GM23338 (cell line): ENCODE data around the gene GFI1B. TPM values are rescaled to one million over a fixed set of nuclear protein-coding genes. Genes with fewer than 3 reads are reported as not detected.

ENCODE experiments used
- ATAC-seq: fragments of 200-7000 bp; cut with Tn5 transposase; 3 replicates; pipeline ENCODE4 v1.9.1; 2020
- DNase-seq: peaks from one replicate; pipeline ENCODE4 v3.0.0-alpha.2; 2015; ENCODE audit warnings: low spot score
- H2AFZ ChIP-seq: fragments of 200-600 bp; sonication (generic); 2 replicates; pipeline ENCODE4 v1.8.0; 2016; ENCODE audit warnings: antibody characterized with exemption, mild to moderate bottlenecking, moderate library complexity
- H3F3A ChIP-seq: fragments of 200-600 bp; sonication (generic); replicated peaks from 2 replicates; pipeline ENCODE4 v1.8.0; 2017; ENCODE audit warnings: antibody characterized with exemption, mixed run types, low read depth
- H3K27ac ChIP-seq: fragments of 200-600 bp; sonication (generic); 2 replicates; pipeline ENCODE4 v1.6.1; 2016; ENCODE audit warnings: low read depth
- H3K27me3 ChIP-seq: fragments of 200-600 bp; sonication (generic); 2 replicates; pipeline ENCODE4 v1.8.0; 2016; ENCODE audit warnings: mild to moderate bottlenecking, mixed run types, moderate library complexity; ENCODE audit not compliant: insufficient read depth
- H3K36me3 ChIP-seq: fragments of 200-600 bp; sonication (generic); 2 replicates; pipeline ENCODE4 v1.8.0; 2016; ENCODE audit warnings: mild to moderate bottlenecking; ENCODE audit not compliant: insufficient read depth
- H3K4me1 ChIP-seq: fragments of 200-600 bp; sonication (generic); 2 replicates; pipeline ENCODE4 v1.8.0; 2016; ENCODE audit warnings: mild to moderate bottlenecking, moderate library complexity; ENCODE audit not compliant: insufficient read depth
- H3K4me2 ChIP-seq: fragments of 200-600 bp; sonication (generic); 2 replicates; pipeline ENCODE4 v1.7.1; 2017; ENCODE audit warnings: mixed run types
- H3K4me3 ChIP-seq: fragments of 200-600 bp; sonication (generic); 2 replicates; pipeline ENCODE4 v1.6.1; 2016; ENCODE audit warnings: mixed run types
- H3K79me2 ChIP-seq: fragments of 200-600 bp; sonication (generic); replicated peaks from 2 replicates; pipeline ENCODE4 v1.8.0; 2017; ENCODE audit warnings: mild to moderate bottlenecking; ENCODE audit not compliant: insufficient read depth
- H3K9me2 ChIP-seq: fragments of 200-600 bp; sonication (generic); 2 replicates; pipeline ENCODE4 v1.8.0; 2017; ENCODE audit not compliant: insufficient read depth
- H4K20me1 ChIP-seq: fragments of 200-600 bp; sonication (generic); replicated peaks from 2 replicates; pipeline ENCODE4 v1.8.0; 2017; ENCODE audit warnings: mild to moderate bottlenecking; ENCODE audit not compliant: insufficient read depth
- H3K27ac Mint-ChIP-seq: 2 replicates; pipeline ENCODE4 v1.8.0; 2020; ENCODE audit warnings: inconsistent platforms, mild to moderate bottlenecking, moderate library complexity, mixed read lengths
- H3K27me3 Mint-ChIP-seq: 3 replicates; pipeline ENCODE4 v1.8.0; 2022; ENCODE audit warnings: low read depth, mild to moderate bottlenecking, moderate library complexity, mixed read lengths, inconsistent platforms; ENCODE audit not compliant: insufficient read depth, poor library complexity
- H3K36me3 Mint-ChIP-seq: 3 replicates; pipeline ENCODE4 v1.8.0; 2021; ENCODE audit warnings: low read depth, mild to moderate bottlenecking, inconsistent platforms, moderate library complexity, mixed read lengths
- H3K4me1 Mint-ChIP-seq: 3 replicates; pipeline ENCODE4 v1.8.0; 2020; ENCODE audit warnings: mild to moderate bottlenecking, inconsistent platforms, mixed read lengths
- H3K4me3 Mint-ChIP-seq: 3 replicates; pipeline ENCODE4 v1.8.0; 2021; ENCODE audit warnings: moderate library complexity, mild to moderate bottlenecking, inconsistent platforms, mixed read lengths
- H3K9me3 Mint-ChIP-seq: 3 replicates; pipeline ENCODE4 v1.8.0; 2020; ENCODE audit warnings: moderate library complexity, mild to moderate bottlenecking, inconsistent platforms, mixed read lengths
- JUNB ChIP-seq: IDR thresholded peaks from one replicate; pipeline ENCODE4 v1.6.1; 2016; ENCODE audit warnings: antibody characterized with exemption; ENCODE audit not compliant: unreplicated experiment
- NANOG ChIP-seq: IDR thresholded peaks from 2 replicates; pipeline ENCODE4 v1.6.1; 2016; ENCODE audit warnings: antibody characterized with exemption, borderline replicate concordance
- POLR2AphosphoS5 ChIP-seq: IDR thresholded peaks from 2 replicates; pipeline ENCODE4 v1.6.1; 2016; ENCODE audit warnings: antibody characterized with exemption, low read depth
- STAT1 ChIP-seq: IDR thresholded peaks from one replicate; pipeline ENCODE4 v1.6.1; 2016; ENCODE audit warnings: antibody characterized with exemption; ENCODE audit not compliant: unreplicated experiment
- ZNF114 ChIP-seq: fragments of 250-450 bp; sonication (Bioruptor Pico); IDR thresholded peaks from 2 replicates; pipeline ENCODE4 v1.5.0; 2020; ENCODE audit warnings: mild to moderate bottlenecking, moderate library complexity
- ZNF331 ChIP-seq: fragments of 250-450 bp; sonication (Bioruptor Pico); IDR thresholded peaks from 2 replicates; pipeline ENCODE4 v1.5.0; 2020; ENCODE audit warnings: low read depth, mild to moderate bottlenecking, moderate library complexity
- polyA plus RNA-seq: library from polyadenylated mRNA; unstranded; fragments of >200 nt; fragmentation: Nextera tagmentation; extraction: Ambion mirVana; gene quantifications from 2 replicates; pipeline ENCODE4 v1.2.1, GENCODE V29; 2016
- total RNA-seq: library from RNA; depleted of rRNA; stranded (reverse); fragments of >200 nt; shearing (Covaris generic); gene quantifications from 2 replicates; pipeline ENCODE4 v1.2.3, GENCODE V29; 2014
- TF ChIP-seq, protein P1 (sequence below): IDR thresholded peaks from 2 replicates; pipeline ENCODE4 v1.6.1; 2016; ENCODE audit warnings: antibody characterized with exemption
- TF ChIP-seq, protein P2 (sequence below): IDR thresholded peaks from one replicate; pipeline ENCODE4 v1.6.1; 2018; ENCODE audit warnings: antibody characterized with exemption; ENCODE audit not compliant: unreplicated experiment
- TF ChIP-seq, protein P3 (sequence below), 2 experiments: fragments of 200-600 bp in 1 of 2; sonication (generic) in 1 of 2; conservative IDR thresholded peaks; 2 replicates each; pipeline versions ENCODE4 v1.5.1 to v1.6.1; 2016 to 2017; ENCODE audit warnings: antibody characterized with exemption in 2 of 2, low read depth in 2 of 2, mild to moderate bottlenecking in 2 of 2, moderate library complexity in 1 of 2

The GFI1B gene
- total and polyA plus RNA-seq, 2 experiments from 2014 or later: 0.38 TPM; not detected in 1

DNA sequence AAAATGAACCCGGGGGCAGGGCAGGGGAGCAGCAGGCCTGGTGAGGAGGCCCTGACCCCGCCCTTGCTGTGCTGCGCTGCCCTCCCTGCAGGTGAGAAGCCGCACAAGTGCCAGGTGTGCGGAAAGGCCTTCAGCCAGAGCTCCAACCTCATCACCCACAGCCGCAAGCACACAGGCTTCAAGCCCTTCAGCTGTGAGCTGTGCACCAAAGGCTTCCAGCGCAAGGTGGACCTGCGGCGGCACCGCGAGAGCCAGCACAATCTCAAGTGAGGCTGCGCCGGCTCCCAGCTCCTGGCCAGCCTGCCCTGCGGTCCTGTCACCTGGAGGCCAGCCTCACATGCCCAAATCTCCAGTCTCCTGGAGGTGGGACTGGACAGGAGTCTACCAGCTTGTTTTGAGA is 12.3 kb downstream of the GFI1B start:
- Mint-ChIP-seq H3K4me3 (no peak overlapping the region), H3K9me3 (no peaks in the 10 kb centered on the region), H3K36me3 (no peaks in the 10 kb centered on the region; the same call in 2 of the 3 replicates), H3K4me1 (peaks cover 30% of the 10 kb centered on the region), H3K27me3 (peaks cover 23% of the 10 kb centered on the region), H3K27ac (no peak overlapping the region)
- H3K4me1 ChIP-seq: peaks cover 13% of the 10 kb centered on the region; the same call in 1 of the 2 replicates
- H3K4me2 ChIP-seq: no peak overlapping the region
- no peaks in the 10 kb centered on the region for H3K79me2 ChIP-seq
- no peak overlapping the region for H2AFZ ChIP-seq
- ATAC-seq (no peak), DNase-seq (no peak)
- no peaks in the 10 kb centered on the region for H3F3A ChIP-seq
- no peaks in the 10 kb centered on the region for H3K9me2 ChIP-seq
- no peak for TF ChIP-seq STAT1
- TF ChIP-seq POLR2AphosphoS5: no peak
- TF ChIP-seq, protein P1, sequence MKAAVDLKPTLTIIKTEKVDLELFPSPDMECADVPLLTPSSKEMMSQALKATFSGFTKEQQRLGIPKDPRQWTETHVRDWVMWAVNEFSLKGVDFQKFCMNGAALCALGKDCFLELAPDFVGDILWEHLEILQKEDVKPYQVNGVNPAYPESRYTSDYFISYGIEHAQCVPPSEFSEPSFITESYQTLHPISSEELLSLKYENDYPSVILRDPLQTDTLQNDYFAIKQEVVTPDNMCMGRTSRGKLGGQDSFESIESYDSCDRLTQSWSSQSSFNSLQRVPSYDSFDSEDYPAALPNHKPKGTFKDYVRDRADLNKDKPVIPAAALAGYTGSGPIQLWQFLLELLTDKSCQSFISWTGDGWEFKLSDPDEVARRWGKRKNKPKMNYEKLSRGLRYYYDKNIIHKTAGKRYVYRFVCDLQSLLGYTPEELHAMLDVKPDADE: no peak
- TF ChIP-seq NANOG: no peak
- TF ChIP-seq ZNF331 (CRISPR knock-in tag): no peak
- no peak for TF ChIP-seq ZNF114
- TF ChIP-seq JUNB: no peak
- no peak overlapping the region for H3K27ac ChIP-seq
- H4K20me1 ChIP-seq: no peaks in the 10 kb centered on the region
- H3K36me3 ChIP-seq: no peaks in the 10 kb centered on the region
- H3K27me3 ChIP-seq: no peaks in the 10 kb centered on the region
- no peak overlapping the region for H3K4me3 ChIP-seq

DNA sequence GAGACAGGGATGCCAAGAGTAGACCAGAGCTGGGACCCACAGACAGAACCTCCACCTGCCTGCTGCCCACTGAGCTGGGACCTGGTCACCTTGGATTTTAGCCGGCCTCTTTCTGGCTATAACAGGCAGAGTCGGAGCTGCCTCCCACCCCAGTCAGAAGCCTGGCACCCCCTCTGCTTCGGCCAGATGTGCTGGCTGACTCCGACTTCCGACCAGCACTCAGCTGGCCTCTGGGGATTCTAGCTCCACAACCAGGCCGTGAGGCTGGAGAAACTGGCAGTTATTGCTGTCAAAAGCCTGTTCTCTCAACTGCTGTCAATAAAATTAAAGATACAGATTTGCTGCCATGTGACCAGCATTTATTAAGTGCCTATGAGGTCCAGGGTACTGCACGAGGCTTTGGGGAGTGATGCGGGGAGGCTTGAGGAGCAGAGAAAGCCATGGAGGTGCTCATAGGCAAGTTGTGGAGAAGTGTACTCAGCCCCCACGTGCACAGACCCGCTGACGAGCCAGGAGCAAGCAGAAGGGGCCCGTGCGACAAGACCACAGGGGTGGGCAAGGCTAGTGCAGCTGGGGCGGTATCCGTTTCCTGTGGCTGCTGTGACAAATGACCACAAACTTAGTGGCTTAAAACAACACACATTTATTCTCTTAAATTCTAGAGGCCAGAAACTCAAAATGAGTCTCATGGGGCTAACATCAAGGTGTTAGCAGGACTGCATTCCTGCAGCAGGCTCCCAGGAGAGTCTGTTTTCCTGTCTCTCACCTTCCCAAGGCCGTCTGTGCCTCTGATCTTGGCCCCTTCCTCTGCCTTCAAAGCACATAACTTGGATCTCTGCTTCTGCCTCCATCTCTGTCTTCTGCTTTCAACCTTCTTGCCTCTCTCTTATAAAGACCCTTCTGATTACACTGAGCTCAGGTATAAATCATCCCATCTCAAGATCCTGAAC is 13.1 kb downstream of the GFI1B start:
- Mint-ChIP-seq H3K36me3 (no peaks in the 10 kb centered on the region; the same call in 2 of the 3 replicates), H3K4me3 (no peak overlapping the region), H3K27me3 (peaks cover 23% of the 10 kb centered on the region), H3K4me1 (peaks cover 30% of the 10 kb centered on the region), H3K27ac (no peak overlapping the region), H3K9me3 (no peaks in the 10 kb centered on the region)
- Histone ChIP-seq H3K79me2 (no peaks in the 10 kb centered on the region), H3K4me3 (no peak overlapping the region), H2AFZ (no peak overlapping the region), H4K20me1 (no peaks in the 10 kb centered on the region), H3K4me1 (peaks cover 13% of the 10 kb centered on the region; the same call in 1 of the 2 replicates), H3K9me2 (no peaks in the 10 kb centered on the region), H3K36me3 (no peaks in the 10 kb centered on the region), H3K27ac (no peak overlapping the region), H3K27me3 (no peaks in the 10 kb centered on the region), H3F3A (no peaks in the 10 kb centered on the region), H3K4me2 (no peak overlapping the region)
- ATAC-seq (no peak), DNase-seq (no peak)
- TF ChIP-seq NANOG: no peak
- TF ChIP-seq JUNB: no peak
- TF ChIP-seq, protein P1: no peak
- TF ChIP-seq, protein P2, sequence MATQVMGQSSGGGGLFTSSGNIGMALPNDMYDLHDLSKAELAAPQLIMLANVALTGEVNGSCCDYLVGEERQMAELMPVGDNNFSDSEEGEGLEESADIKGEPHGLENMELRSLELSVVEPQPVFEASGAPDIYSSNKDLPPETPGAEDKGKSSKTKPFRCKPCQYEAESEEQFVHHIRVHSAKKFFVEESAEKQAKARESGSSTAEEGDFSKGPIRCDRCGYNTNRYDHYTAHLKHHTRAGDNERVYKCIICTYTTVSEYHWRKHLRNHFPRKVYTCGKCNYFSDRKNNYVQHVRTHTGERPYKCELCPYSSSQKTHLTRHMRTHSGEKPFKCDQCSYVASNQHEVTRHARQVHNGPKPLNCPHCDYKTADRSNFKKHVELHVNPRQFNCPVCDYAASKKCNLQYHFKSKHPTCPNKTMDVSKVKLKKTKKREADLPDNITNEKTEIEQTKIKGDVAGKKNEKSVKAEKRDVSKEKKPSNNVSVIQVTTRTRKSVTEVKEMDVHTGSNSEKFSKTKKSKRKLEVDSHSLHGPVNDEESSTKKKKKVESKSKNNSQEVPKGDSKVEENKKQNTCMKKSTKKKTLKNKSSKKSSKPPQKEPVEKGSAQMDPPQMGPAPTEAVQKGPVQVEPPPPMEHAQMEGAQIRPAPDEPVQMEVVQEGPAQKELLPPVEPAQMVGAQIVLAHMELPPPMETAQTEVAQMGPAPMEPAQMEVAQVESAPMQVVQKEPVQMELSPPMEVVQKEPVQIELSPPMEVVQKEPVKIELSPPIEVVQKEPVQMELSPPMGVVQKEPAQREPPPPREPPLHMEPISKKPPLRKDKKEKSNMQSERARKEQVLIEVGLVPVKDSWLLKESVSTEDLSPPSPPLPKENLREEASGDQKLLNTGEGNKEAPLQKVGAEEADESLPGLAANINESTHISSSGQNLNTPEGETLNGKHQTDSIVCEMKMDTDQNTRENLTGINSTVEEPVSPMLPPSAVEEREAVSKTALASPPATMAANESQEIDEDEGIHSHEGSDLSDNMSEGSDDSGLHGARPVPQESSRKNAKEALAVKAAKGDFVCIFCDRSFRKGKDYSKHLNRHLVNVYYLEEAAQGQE: no peak
- no peak for TF ChIP-seq POLR2AphosphoS5
- TF ChIP-seq, protein P3, sequence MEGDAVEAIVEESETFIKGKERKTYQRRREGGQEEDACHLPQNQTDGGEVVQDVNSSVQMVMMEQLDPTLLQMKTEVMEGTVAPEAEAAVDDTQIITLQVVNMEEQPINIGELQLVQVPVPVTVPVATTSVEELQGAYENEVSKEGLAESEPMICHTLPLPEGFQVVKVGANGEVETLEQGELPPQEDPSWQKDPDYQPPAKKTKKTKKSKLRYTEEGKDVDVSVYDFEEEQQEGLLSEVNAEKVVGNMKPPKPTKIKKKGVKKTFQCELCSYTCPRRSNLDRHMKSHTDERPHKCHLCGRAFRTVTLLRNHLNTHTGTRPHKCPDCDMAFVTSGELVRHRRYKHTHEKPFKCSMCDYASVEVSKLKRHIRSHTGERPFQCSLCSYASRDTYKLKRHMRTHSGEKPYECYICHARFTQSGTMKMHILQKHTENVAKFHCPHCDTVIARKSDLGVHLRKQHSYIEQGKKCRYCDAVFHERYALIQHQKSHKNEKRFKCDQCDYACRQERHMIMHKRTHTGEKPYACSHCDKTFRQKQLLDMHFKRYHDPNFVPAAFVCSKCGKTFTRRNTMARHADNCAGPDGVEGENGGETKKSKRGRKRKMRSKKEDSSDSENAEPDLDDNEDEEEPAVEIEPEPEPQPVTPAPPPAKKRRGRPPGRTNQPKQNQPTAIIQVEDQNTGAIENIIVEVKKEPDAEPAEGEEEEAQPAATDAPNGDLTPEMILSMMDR (conservative IDR thresholded peaks at IDR 0.05; ENCODE audit: low read depth in 2 of 2): no peak
- TF ChIP-seq ZNF331 (CRISPR knock-in tag): no peak
- no peak for TF ChIP-seq STAT1
